ENCODE results near the gene GABBR2. TPM values are rescaled to one million over a fixed set of nuclear protein-coding genes. Genes with fewer than 3 reads are reported as not detected.

Gene GABBR2
- total and polyA plus RNA-seq, 9 of the 15 experiments (the other 6 are each of a cell fraction or from before 2014, with no cell fraction given), result 0.15 to 1.9 (median 0.32) TPM

GRCh38 chr9:98702835-98703380 is 5.8 kb downstream of the GABBR2 start:
- Histone ChIP-seq H3K9me3 (replicated peaks; ENCODE audit: control insufficient read depth, insufficient read depth, low read depth, low read length) (no peaks in the 10 kb centered on the region), H3K9ac (ENCODE audit: insufficient read depth in 1 of 2, low read depth in 2 of 2, low read length in 2 of 2) (no peak overlapping the region), H3K4me2 (ENCODE audit: insufficient read depth, low read length) (no peak overlapping the region), H3K27me3 (ENCODE audit: control insufficient read depth in 2 of 2, insufficient read depth in 2 of 2, low read length in 2 of 2) (peaks cover 22 to 53% of the 10 kb centered on the region in 2 experiments), H3K79me2 (ENCODE audit: control insufficient read depth, insufficient read depth, low read length) (no peaks in the 10 kb centered on the region), H3K4me3 (no peak overlapping the region), H3K4me1 (replicated peaks in 1 of 2; ENCODE audit: control insufficient read depth in 2 of 2, insufficient read depth in 2 of 2, low read length in 2 of 2) (peaks cover 0 to 12% of the 10 kb centered on the region in 2 experiments; a peak in 3 of 5 replicates), H3K9me1 (ENCODE audit: control insufficient read depth, insufficient read depth, low read length) (no peaks in the 10 kb centered on the region), H2AFZ (ENCODE audit: low read depth, low read length) (no peak overlapping the region), H3K27ac (ENCODE audit: extremely low read depth, low read depth, low read length) (no peak overlapping the region), H3K36me3 (ENCODE audit: control insufficient read depth, insufficient read depth, low read length) (no peaks in the 10 kb centered on the region), H4K20me1 (replicated peaks; ENCODE audit: control insufficient read depth, insufficient read depth, low read length) (peaks cover 4% of the 10 kb centered on the region; the same call in 1 of the 2 replicates)
- peak; percentile 11 for FAIRE-seq
- 5% methylated on average over 2 of the region's 2 CpGs for WGBS (ENCODE audit: insufficient coverage, low coverage, missing lambda C conversion rate)
- in situ Hi-C loops (cut with MboI), result loop anchor here (5.0 kb wide), 1 partner anchor 391 kb away; no protein-coding TSS in a partner anchor
- ChIA-PET CTCF (ENCODE audit: low intra/inter-chr PET ratio) (no interaction called here), POLR2A (no interaction called here)
- no peak for ATAC-seq
- intact Hi-C loops (cut with micrococcal nuclease), result no loop called here
- no peak for DNase-seq (ENCODE audit: extremely low read depth in 1 of 4, low spot score in 3 of 4)
- BruUV-seq (replicated peaks), result no TSS peak
- TF ChIP-seq TBP (optimal IDR thresholded peaks at IDR 0.05; ENCODE audit: low read depth, low read length) (no peak), POLR2AphosphoS2 (IDR thresholded peaks at IDR 0.05; ENCODE audit: low read length) (no peak), HLTF (IDR thresholded peaks at IDR 0.05) (no peak), THAP7 (CRISPR knock-in tag; IDR thresholded peaks at IDR 0.05) (no peak), MIER1 (IDR thresholded peaks at IDR 0.05; ENCODE audit: low read depth) (no peak), TOE1 (IDR thresholded peaks at IDR 0.05; ENCODE audit: borderline replicate concordance) (peak; percentile 60; the same call in 1 of the 2 replicates), TOE1 (CRISPR knock-in tag; IDR thresholded peaks at IDR 0.05; ENCODE audit: borderline replicate concordance, low read depth) (no peak), NCOR1 (IDR thresholded peaks at IDR 0.05) (no peak), CREB1 (IDR thresholded peaks at IDR 0.05) (no peak), CREB1 (CRISPR knock-in tag; IDR thresholded peaks at IDR 0.05) (no peak), RBM22 (IDR thresholded peaks at IDR 0.05; ENCODE audit: low read depth, low read length, poor library complexity, severe bottlenecking) (no peak), HDAC6 (IDR thresholded peaks at IDR 0.05; ENCODE audit: low read depth, low read length) (no peak), NCOA2 (IDR thresholded peaks at IDR 0.05; ENCODE audit: partially characterized antibody in 2 of 2) (no peak), BCL6 (CRISPR knock-in tag; IDR thresholded peaks at IDR 0.05) (no peak), ZNF717 (CRISPR knock-in tag; IDR thresholded peaks at IDR 0.05) (no peak), ZNF274 (IDR thresholded peaks at IDR 0.05; ENCODE audit: borderline replicate concordance, low read depth, low read length) (no peak), CTCFL (IDR thresholded peaks at IDR 0.05; ENCODE audit: borderline replicate concordance, insufficient read depth, low read depth, low read length, poor library complexity, severe bottlenecking) (no peak), ZBTB5 (IDR thresholded peaks at IDR 0.05) (no peak), U2AF2 (optimal IDR thresholded peaks at IDR 0.05; ENCODE audit: low read depth, low read length) (no peak), SMAD1 (IDR thresholded peaks at IDR 0.05; ENCODE audit: low read depth, low read length, partially characterized antibody) (no peak), FOXK2 (conservative IDR thresholded peaks at IDR 0.05 in 1 of 2, IDR thresholded peaks at IDR 0.05 in 1 of 2; ENCODE audit: low read depth in 2 of 2) (no peak)

All from K562 (cell line).